Endothelial cell of umbilical vein (primary cell): ENCODE results near the gene CCDC138. TPM values are rescaled to one million over a fixed set of nuclear protein-coding genes. Genes with fewer than 3 reads are reported as not detected.

Experiments
- BruUV-seq: library from RNA; stranded (reverse); fragments of 400-500 nt; replicated peaks from 2 replicates; lab custom pipeline; 2021; lab: Mats Ljungman, UMichigan
- CTCF ChIA-PET: fragments of 300-600, 350-600 bp; sonication (Branson Sonifier 250); formaldehyde crosslinking; loops from one replicate; lab custom pipeline; 2021; ENCODE audit warnings: antibody characterized with exemption, inconsistent platforms; lab: Charles Lee
- POLR2A ChIA-PET: fragments of 300-600, 350-600 bp; sonication (Branson Sonifier 250); formaldehyde crosslinking; loops from one replicate; lab custom pipeline; 2021; ENCODE audit warnings: antibody characterized with exemption, inconsistent platforms; lab: Charles Lee
- DNase-seq: peaks from one replicate; pipeline ENCODE4 v3.0.0-alpha.2; 2011; ENCODE audit warnings: low read depth, low spot score
- FAIRE-seq: peaks from 2 replicates; lab custom pipeline; 2011; peaks lifted over from hg19 to GRCh38; lab: Jason Lieb, UNC
- H2AFZ ChIP-seq: 2 replicates; pipeline ENCODE4 v1.6.0; 2012; ENCODE audit warnings: low read depth, low read length, control low read depth, inconsistent platforms
- H3K27ac ChIP-seq: 2 replicates; pipeline ENCODE4 v1.5.1; 2011; ENCODE audit warnings: low read depth, mild to moderate bottlenecking, control low read depth, low read length, moderate library complexity; ENCODE audit not compliant: insufficient read depth
- H3K27me3 ChIP-seq, 2 experiments: 2 replicates each; pipeline versions ENCODE4 v1.6.0 to v1.6.1; 2011; ENCODE audit warnings: low read length in 2 of 2, mixed read lengths in 1 of 2; ENCODE audit not compliant: control insufficient read depth in 2 of 2, insufficient read depth in 2 of 2
- H3K36me3 ChIP-seq, 2 experiments: 2 replicates in 1 of 2; 3 replicates in 1 of 2; pipeline ENCODE4 v1.5.1; 2011; ENCODE audit warnings: low read length in 2 of 2, mild to moderate bottlenecking in 1 of 2, moderate library complexity in 1 of 2; ENCODE audit not compliant: control insufficient read depth in 2 of 2, insufficient read depth in 2 of 2; ENCODE audit errors: extremely low read depth in 1 of 2
- H3K4me1 ChIP-seq: 3 replicates; pipeline ENCODE4 v1.5.1; 2011; ENCODE audit warnings: mild to moderate bottlenecking, low read length; ENCODE audit not compliant: control insufficient read depth, insufficient read depth; ENCODE audit errors: extremely low read depth
- H3K4me2 ChIP-seq: 2 replicates; pipeline ENCODE4 v1.6.1; 2011; ENCODE audit warnings: low read length, control low read depth, mixed read lengths; ENCODE audit not compliant: insufficient read depth
- H3K4me3 ChIP-seq, 3 experiments: fragments of 200-600 bp in 1 of 3; sonication (generic), shearing (Covaris generic) in 1 of 3; replicated peaks in 1 of 3; 2 replicates each; pipeline ENCODE4 v1.5.1; 2011 to 2016; ENCODE audit warnings: control low read depth in 3 of 3, low read length in 3 of 3, mild to moderate bottlenecking in 2 of 3, inconsistent platforms in 1 of 3, low read depth in 1 of 3, moderate library complexity in 1 of 3; ENCODE audit not compliant: insufficient read depth in 1 of 3
- H3K79me2 ChIP-seq: 2 replicates; pipeline ENCODE4 v1.6.0; 2012; ENCODE audit warnings: low read length, inconsistent platforms; ENCODE audit not compliant: control insufficient read depth, insufficient read depth
- H3K9ac ChIP-seq: replicated peaks from 2 replicates; pipeline ENCODE3; 2011; ENCODE audit warnings: low read length, control low read depth; ENCODE audit not compliant: insufficient read depth; ENCODE audit errors: extremely low read depth
- H3K9me1 ChIP-seq: replicated peaks from 3 replicates; pipeline ENCODE4 v1.6.0; 2011; ENCODE audit warnings: mild to moderate bottlenecking, low read length; ENCODE audit not compliant: control insufficient read depth, insufficient read depth; ENCODE audit errors: extremely low read depth
- H3K9me3 ChIP-seq: replicated peaks from 2 replicates; pipeline ENCODE4 v1.5.1; 2012; ENCODE audit warnings: low read length, inconsistent platforms; ENCODE audit not compliant: control insufficient read depth, insufficient read depth
- H4K20me1 ChIP-seq: replicated peaks from 2 replicates; pipeline ENCODE3; 2011; ENCODE audit warnings: mild to moderate bottlenecking, low read length; ENCODE audit not compliant: control insufficient read depth, insufficient read depth; ENCODE audit errors: extremely low read depth
- EZH2 ChIP-seq: IDR thresholded peaks from 2 replicates; pipeline ENCODE4 v1.6.1; 2012; ENCODE audit warnings: borderline replicate concordance, low read depth, mild to moderate bottlenecking, moderate library complexity, low read length, inconsistent platforms; ENCODE audit not compliant: severe bottlenecking
- FOS ChIP-seq: IDR thresholded peaks from 2 replicates; pipeline ENCODE4 v1.6.1; 2011; ENCODE audit warnings: mild to moderate bottlenecking, low read length, moderate library complexity, borderline replicate concordance; ENCODE audit not compliant: insufficient read depth
- GATA2 ChIP-seq: IDR thresholded peaks from 2 replicates; pipeline ENCODE4 v1.7.0; 2011; ENCODE audit warnings: low read depth, mild to moderate bottlenecking, moderate library complexity, mixed read lengths, low read length; ENCODE audit not compliant: insufficient read length, insufficient read depth
- JUN ChIP-seq: IDR thresholded peaks from 2 replicates; pipeline ENCODE4 v1.6.1; 2011; ENCODE audit warnings: borderline replicate concordance, low read depth; ENCODE audit not compliant: insufficient read length, insufficient read depth
- MAX ChIP-seq: IDR thresholded peaks from 2 replicates; pipeline ENCODE4 v1.6.1; 2011; ENCODE audit not compliant: insufficient read depth, insufficient read length
- MYC ChIP-seq: IDR thresholded peaks from one replicate; pipeline ENCODE4 v1.6.1; 2011; ENCODE audit warnings: mild to moderate bottlenecking, low read depth, low read length
- POLR2A ChIP-seq: IDR thresholded peaks from 2 replicates; pipeline ENCODE4 v1.6.1; 2012; ENCODE audit warnings: low read depth, mild to moderate bottlenecking, control low read depth, low read length
- POLR2AphosphoS5 ChIP-seq: IDR thresholded peaks from 2 replicates; pipeline ENCODE4 v1.6.1; 2012; ENCODE audit warnings: low read depth, mild to moderate bottlenecking, control low read depth, low read length, moderate library complexity; ENCODE audit not compliant: insufficient read depth
- dilution Hi-C: fragments of 300-500 bp; cut with MboI; formaldehyde crosslinking; loops from one replicate; pipeline ENCODE4 v1.15.0; 2019; ENCODE audit warnings: low sequenced_read_pairs; ENCODE audit not compliant: extremely low pct_ligation_motif_present
- intact Hi-C: fragments of 100-400 bp; cut with micrococcal nuclease; formaldehyde crosslinking; loops from one replicate; pipeline ENCODE4 v1.10.0; 2022
- polyA plus RNA-seq, 4 experiments: library from polyadenylated mRNA; depleted of rRNA in 3 of 4; stranded (reverse) in 3 of 4; unstranded in 1 of 4; fragments of >200 nt; gene quantifications; 2 replicates each; pipeline versions ENCODE4 v1.2.1 to v1.2.3, GENCODE V29; 2011 to 2012; ENCODE audit warnings: missing spikeins in 1 of 4
- total RNA-seq: library from RNA; stranded (reverse); gene quantifications from 2 replicates; pipeline ENCODE4 v1.2.3, GENCODE V29; 2021
- TF ChIP-seq, protein P1 (sequence below), 2 donors: IDR thresholded peaks; 1 replicate in 1 of 2; 2 replicates in 1 of 2; pipeline ENCODE4 v1.5.1; 2011; ENCODE audit warnings: low read length in 2 of 2, mild to moderate bottlenecking in 2 of 2, moderate library complexity in 2 of 2, control low read depth in 1 of 2, inconsistent platforms in 1 of 2, low read depth in 1 of 2; ENCODE audit not compliant: insufficient read depth in 1 of 2; ENCODE audit errors: extremely low read depth in 1 of 2

Gene CCDC138
- total and polyA plus RNA-seq, 2 donors (not counting 3 experiments of a cell fraction or from before 2014, with no cell fraction given) = 1.5 to 10.8 TPM

DNA sequence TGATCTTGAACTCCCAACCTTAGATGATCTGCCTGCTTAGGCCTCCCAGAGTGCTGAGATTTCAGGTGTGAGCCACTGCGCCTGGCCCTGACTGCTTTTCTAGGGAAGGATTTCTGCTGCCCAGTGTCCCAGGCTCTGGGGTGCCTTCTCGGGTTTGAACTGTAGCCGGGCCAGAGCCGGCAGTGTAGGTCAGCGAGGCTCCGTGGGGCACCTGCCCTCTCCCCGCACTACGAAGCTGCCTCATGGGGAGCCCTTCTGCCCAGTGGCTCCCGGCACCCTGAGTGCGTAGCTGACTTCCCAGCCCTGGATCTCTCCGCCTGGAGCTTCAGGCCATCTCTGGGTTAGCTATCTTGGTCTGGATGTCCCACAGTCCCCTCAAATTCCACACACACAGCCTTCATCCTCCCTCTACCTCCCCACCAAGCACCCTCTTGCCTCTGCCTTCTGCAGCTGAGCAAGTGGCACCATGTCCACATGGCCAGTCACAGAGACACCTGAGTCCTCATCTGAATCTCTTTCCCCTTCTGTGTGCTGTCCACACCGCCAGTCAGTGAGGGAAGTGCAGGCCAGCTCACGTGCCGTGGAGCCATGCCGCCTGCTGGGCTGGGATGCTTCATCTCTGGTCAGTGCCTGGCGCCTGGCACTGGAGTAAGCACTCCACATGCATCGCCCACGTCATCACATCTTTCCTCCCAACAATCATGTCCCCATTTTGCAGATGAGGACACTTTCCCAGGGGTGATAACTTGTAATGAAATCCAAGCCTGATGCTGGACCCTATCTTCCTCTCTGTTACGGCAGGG lies 133.2 kb downstream of the CCDC138 start:
- Histone ChIP-seq H3K9me3 (no peaks in the 10 kb centered on the region), H3K4me3 (no peak overlapping the region), H4K20me1 (no peaks in the 10 kb centered on the region), H3K9ac (no peak overlapping the region), H2AFZ (no peak overlapping the region), H3K4me1 (no peaks in the 10 kb centered on the region), H3K4me2 (no peak overlapping the region), H3K36me3 (no peaks in the 10 kb centered on the region), H3K27me3 (no peaks in the 10 kb centered on the region), H3K27ac (no peak overlapping the region), H3K79me2 (no peaks in the 10 kb centered on the region), H3K9me1 (no peaks in the 10 kb centered on the region)
- POLR2A ChIA-PET = no interaction called here
- dilution Hi-C loops (no loop called here), intact Hi-C loops (no loop called here)
- FAIRE-seq (no peak), DNase-seq (no peak)
- no TSS peak for BruUV-seq
- TF ChIP-seq EZH2 (no peak), GATA2 (no peak), POLR2A (no peak), POLR2AphosphoS5 (no peak), MYC (no peak), FOS (no peak), JUN (no peak), MAX (no peak)
- TF ChIP-seq, protein P1, sequence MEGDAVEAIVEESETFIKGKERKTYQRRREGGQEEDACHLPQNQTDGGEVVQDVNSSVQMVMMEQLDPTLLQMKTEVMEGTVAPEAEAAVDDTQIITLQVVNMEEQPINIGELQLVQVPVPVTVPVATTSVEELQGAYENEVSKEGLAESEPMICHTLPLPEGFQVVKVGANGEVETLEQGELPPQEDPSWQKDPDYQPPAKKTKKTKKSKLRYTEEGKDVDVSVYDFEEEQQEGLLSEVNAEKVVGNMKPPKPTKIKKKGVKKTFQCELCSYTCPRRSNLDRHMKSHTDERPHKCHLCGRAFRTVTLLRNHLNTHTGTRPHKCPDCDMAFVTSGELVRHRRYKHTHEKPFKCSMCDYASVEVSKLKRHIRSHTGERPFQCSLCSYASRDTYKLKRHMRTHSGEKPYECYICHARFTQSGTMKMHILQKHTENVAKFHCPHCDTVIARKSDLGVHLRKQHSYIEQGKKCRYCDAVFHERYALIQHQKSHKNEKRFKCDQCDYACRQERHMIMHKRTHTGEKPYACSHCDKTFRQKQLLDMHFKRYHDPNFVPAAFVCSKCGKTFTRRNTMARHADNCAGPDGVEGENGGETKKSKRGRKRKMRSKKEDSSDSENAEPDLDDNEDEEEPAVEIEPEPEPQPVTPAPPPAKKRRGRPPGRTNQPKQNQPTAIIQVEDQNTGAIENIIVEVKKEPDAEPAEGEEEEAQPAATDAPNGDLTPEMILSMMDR (IDR thresholded peaks at IDR 0.05; ENCODE audit: extremely low read depth in 1 of 2, insufficient read depth in 1 of 2, low read depth in 1 of 2, low read length in 2 of 2) = no peak
- CTCF ChIA-PET = no interaction called here
